B cell (primary cell): Measurements from ENCODE around the gene KCTD4. TPM values are rescaled to one million over a fixed set of nuclear protein-coding genes. Genes with fewer than 3 reads are reported as not detected.

ENCODE experiments used
- ATAC-seq: fragments of 200-7000 bp; cut with Tn5 transposase; one replicate; pipeline ENCODE4 v1.10.0; 2021; ENCODE audit warnings: low read depth, mild to moderate bottlenecking, moderate number of reproducible peaks, moderate library complexity
- CTCF ChIA-PET: fragments of 350-600 bp; sonication (Branson Sonifier 250); formaldehyde crosslinking; loops from one replicate; lab custom pipeline; 2021; ENCODE audit warnings: antibody characterized with exemption, inconsistent platforms; lab: Charles Lee
- POLR2A ChIA-PET: fragments of 350-600 bp; sonication (Branson Sonifier 250); formaldehyde crosslinking; loops from one replicate; lab custom pipeline; 2021; ENCODE audit warnings: antibody characterized with exemption; lab: Charles Lee
- DNase-seq: peaks from one replicate; pipeline ENCODE4 v3.0.0; 2013
- H2AFZ ChIP-seq: 2 replicates; pipeline ENCODE4 v1.6.1; 2012; ENCODE audit warnings: mild to moderate bottlenecking, low read depth, low read length; ENCODE audit not compliant: insufficient read depth, poor library complexity, severe bottlenecking
- H3K27ac ChIP-seq, 2 donors: 1 replicate in 1 of 2; 2 replicates in 1 of 2; pipeline ENCODE4 v1.5.1; 2012 to 2013; ENCODE audit warnings: low read length in 2 of 2, mild to moderate bottlenecking in 2 of 2, moderate library complexity in 1 of 2
- H3K27me3 ChIP-seq, 4 experiments: fragments of 200-600 bp in 1 of 4; sonication (generic) in 1 of 4; replicated peaks in 1 of 4; 1 replicate in 2 of 4; 2 replicates in 2 of 4; pipeline versions ENCODE4 v1.6.1 to v1.7.0; 2013 to 2016; ENCODE audit warnings: low read length in 3 of 4, mild to moderate bottlenecking in 2 of 4, mixed read lengths in 1 of 4, moderate library complexity in 1 of 4; ENCODE audit not compliant: insufficient read depth in 4 of 4, control insufficient read depth in 3 of 4; ENCODE audit errors: control extremely low read depth in 1 of 4
- H3K36me3 ChIP-seq, 2 experiments: replicated peaks in 1 of 2; 1 replicate in 1 of 2; 2 replicates in 1 of 2; pipeline versions ENCODE4 v1.6.1 to v1.7.1; 2013; ENCODE audit warnings: low read length in 1 of 2; ENCODE audit not compliant: insufficient read depth in 2 of 2, control insufficient read depth in 1 of 2; ENCODE audit errors: control extremely low read depth in 1 of 2, extremely low read depth in 1 of 2
- H3K4me1 ChIP-seq, 2 donors: fragments of 200-600 bp in 1 of 2; sonication (generic) in 1 of 2; 1 replicate in 1 of 2; 2 replicates in 1 of 2; pipeline versions ENCODE4 v1.5.1 to v1.6.1; 2013 to 2017; ENCODE audit warnings: low read length in 2 of 2; ENCODE audit not compliant: control insufficient read depth in 2 of 2, insufficient read depth in 2 of 2
- H3K4me2 ChIP-seq: replicated peaks from 2 replicates; pipeline ENCODE3; 2012; ENCODE audit warnings: mild to moderate bottlenecking, low read depth, low read length; ENCODE audit not compliant: poor library complexity, severe bottlenecking
- H3K4me3 ChIP-seq, 5 experiments: fragments of 200-600 bp in 1 of 5; sonication (generic) in 1 of 5; 1 replicate in 3 of 5; 2 replicates in 2 of 5; pipeline versions ENCODE4 v1.5.1 to v1.7.0; 2011 to 2016; ENCODE audit warnings: low read length in 4 of 5, mild to moderate bottlenecking in 4 of 5, low read depth in 2 of 5, control low read depth in 1 of 5, moderate library complexity in 1 of 5; ENCODE audit not compliant: insufficient read depth in 1 of 5; ENCODE audit errors: control extremely low read depth in 1 of 5, extremely low read depth in 1 of 5
- H3K79me2 ChIP-seq: fragments of 200-600 bp; sonication (generic); one replicate; pipeline ENCODE4 v1.6.0; 2016; ENCODE audit warnings: low read length; ENCODE audit not compliant: control insufficient read depth, insufficient read depth
- H3K9ac ChIP-seq: fragments of 200-600 bp; sonication (generic); 2 replicates; pipeline ENCODE4 v1.6.1; 2017; ENCODE audit warnings: mild to moderate bottlenecking, low read length, moderate library complexity
- H3K9me3 ChIP-seq, 3 donors: one replicate each; pipeline versions ENCODE4 v1.6.1 to v1.7.1; 2013; ENCODE audit warnings: low read length in 2 of 3; ENCODE audit not compliant: control insufficient read depth in 2 of 3, insufficient read depth in 1 of 3; ENCODE audit errors: control extremely low read depth in 1 of 3
- H4K20me1 ChIP-seq: 2 replicates; pipeline ENCODE4 v1.6.0; 2012; ENCODE audit warnings: mild to moderate bottlenecking, low read length; ENCODE audit not compliant: insufficient read depth, control insufficient read depth, poor library complexity, severe bottlenecking
- H3K27ac Mint-ChIP-seq: one replicate; pipeline ENCODE4 v1.8.0; 2021; ENCODE audit warnings: mixed read lengths
- H3K27me3 Mint-ChIP-seq: one replicate; pipeline ENCODE4 v1.8.0; 2021; ENCODE audit warnings: mixed read lengths
- H3K4me1 Mint-ChIP-seq: one replicate; pipeline ENCODE4 v1.8.0; 2021; ENCODE audit warnings: mixed read lengths
- H3K4me3 Mint-ChIP-seq: one replicate; pipeline ENCODE4 v1.8.0; 2021; ENCODE audit warnings: mixed read lengths
- H3K9me3 Mint-ChIP-seq: one replicate; pipeline ENCODE4 v1.8.0; 2022; ENCODE audit warnings: mixed read lengths; ENCODE audit not compliant: insufficient read depth
- CTCF ChIP-seq: fragments of 200-600 bp; IDR thresholded peaks from one replicate; pipeline ENCODE4 v1.8.0; 2022; ENCODE audit warnings: antibody characterized with exemption, mild to moderate bottlenecking
- EZH2 ChIP-seq: IDR thresholded peaks from 2 replicates; pipeline ENCODE4 v1.6.1; 2012; ENCODE audit warnings: borderline replicate concordance, low read depth, mild to moderate bottlenecking, moderate library complexity, low read length; ENCODE audit not compliant: insufficient read depth, poor library complexity, severe bottlenecking
- WGBS: methylation state at CpG from one replicate; pipeline ENCODE4 v1.1.5; 2013; ENCODE audit warnings: missing lambda C conversion rate; ENCODE audit not compliant: insufficient coverage; 5-methylcytosine and 5-hydroxymethylcytosine counted together
- intact Hi-C: fragments of 100-400 bp; cut with micrococcal nuclease; formaldehyde crosslinking; loops from one replicate; pipeline ENCODE4 v1.10.0; 2022
- polyA plus RNA-seq: library from polyadenylated mRNA; depleted of rRNA; stranded (reverse); fragments of >200 nt; gene quantifications from 2 replicates; pipeline ENCODE4 v1.2.3, GENCODE V29; 2012
- total RNA-seq, 2 donors: library from RNA; stranded (reverse); fragments of 120-200 nt in 1 of 2; gene quantifications; 1 replicate in 1 of 2; 2 replicates in 1 of 2; pipeline versions ENCODE4 v1.2.3 to v1.2.4, GENCODE V29; 2013 to 2022

KCTD4 gene
- total and polyA plus RNA-seq, 2 donors (not counting 1 experiment from before 2014, with no cell fraction given): not detected

GRCh38 chr13:45199711-45200110, 1.1 kb downstream of the KCTD4 start:
- H3K4me3 ChIP-seq: no peak overlapping the region
- H3K27me3 ChIP-seq: no peaks in the 10 kb centered on the region
- Mint-ChIP-seq H3K4me1 (peaks cover 19% of the 10 kb centered on the region), H3K27ac (no peak overlapping the region), H3K9me3 (no peaks in the 10 kb centered on the region), H3K27me3 (no peaks in the 10 kb centered on the region), H3K4me3 (no peak overlapping the region)
- no peak overlapping the region for H3K27ac ChIP-seq
- no peaks in the 10 kb centered on the region for H3K36me3 ChIP-seq
- intact Hi-C loops: no loop called here
- POLR2A ChIA-PET: no interaction called here
- H3K4me1 ChIP-seq: peaks cover 7 to 9% of the 10 kb centered on the region in 2 donors
- no peak overlapping the region for H3K4me2 ChIP-seq
- CTCF ChIA-PET: no interaction called here
- DNase-seq (no peak), ATAC-seq (no peak)
- no peak overlapping the region for H3K9ac ChIP-seq
- no peak for TF ChIP-seq CTCF
- TF ChIP-seq EZH2: no peak
- H3K79me2 ChIP-seq: peaks cover 17% of the 10 kb centered on the region
- H4K20me1 ChIP-seq: peaks cover 10% of the 10 kb centered on the region
- WGBS: no CpG with 5 or more reads among the region's 4 CpGs
- H2AFZ ChIP-seq: no peak overlapping the region
- no peaks in the 10 kb centered on the region for H3K9me3 ChIP-seq

GRCh38 chr13:45198924-45199323, 1.9 kb downstream of the KCTD4 start:
- Histone ChIP-seq H3K79me2 (peaks cover 22% of the 10 kb centered on the region), H3K36me3 (no peaks in the 10 kb centered on the region), H4K20me1 (peaks cover 10% of the 10 kb centered on the region), H3K9ac (no peak overlapping the region), H2AFZ (no peak overlapping the region), H3K27me3 (no peaks in the 10 kb centered on the region), H3K4me3 (no peak overlapping the region), H3K9me3 (no peaks in the 10 kb centered on the region), H3K4me1 (peaks cover 7 to 9% of the 10 kb centered on the region in 2 donors), H3K4me2 (no peak overlapping the region), H3K27ac (no peak overlapping the region)
- no peak overlapping the region for H3K27ac Mint-ChIP-seq
- no peak overlapping the region for H3K4me3 Mint-ChIP-seq
- peaks cover 20% of the 10 kb centered on the region for H3K4me1 Mint-ChIP-seq
- intact Hi-C loops: no loop called here
- no peaks in the 10 kb centered on the region for H3K27me3 Mint-ChIP-seq
- ATAC-seq (no peak), DNase-seq (no peak)
- CTCF ChIA-PET: no interaction called here
- no peaks in the 10 kb centered on the region for H3K9me3 Mint-ChIP-seq
- WGBS: 100% methylated on average over 3 of the region's 3 CpGs
- POLR2A ChIA-PET: no interaction called here
- TF ChIP-seq CTCF: no peak
- no peak for TF ChIP-seq EZH2
